Osteocyte (in vitro differentiated cells): ENCODE measurements around the gene HS3ST4. TPM values are rescaled to one million over a fixed set of nuclear protein-coding genes. Genes with fewer than 3 reads are reported as not detected.

Source experiments
- DNase-seq: peaks from one replicate; pipeline ENCODE4 v3.0.0; 2021; ENCODE audit warnings: mixed read lengths; ENCODE audit not compliant: unreplicated experiment; ENCODE audit errors: extremely low spot score
- H3K27ac Mint-ChIP-seq: one replicate; pipeline ENCODE4 v1.8.0; 2021; ENCODE audit warnings: mild to moderate bottlenecking, mixed read lengths; ENCODE audit not compliant: unreplicated experiment
- H3K27me3 Mint-ChIP-seq: one replicate; pipeline ENCODE4 v1.8.0; 2021; ENCODE audit warnings: mixed read lengths; ENCODE audit not compliant: unreplicated experiment
- H3K36me3 Mint-ChIP-seq: one replicate; pipeline ENCODE4 v1.8.0; 2021; ENCODE audit warnings: mixed read lengths; ENCODE audit not compliant: unreplicated experiment
- H3K4me1 Mint-ChIP-seq: one replicate; pipeline ENCODE4 v1.8.0; 2021; ENCODE audit warnings: mixed read lengths; ENCODE audit not compliant: unreplicated experiment
- H3K4me3 Mint-ChIP-seq: one replicate; pipeline ENCODE4 v1.8.0; 2021; ENCODE audit warnings: mild to moderate bottlenecking, moderate library complexity, mixed read lengths; ENCODE audit not compliant: unreplicated experiment
- H3K9me3 Mint-ChIP-seq: one replicate; pipeline ENCODE4 v1.8.0; 2021; ENCODE audit warnings: mixed read lengths; ENCODE audit not compliant: unreplicated experiment
- total RNA-seq: library from RNA; stranded (reverse); gene quantifications from 2 replicates; pipeline ENCODE4 v1.2.1, GENCODE V29; 2021
- TF ChIP-seq, protein P1 (sequence below): fragments of 200-600 bp; sonication (generic); IDR thresholded peaks from 2 replicates; pipeline ENCODE4 v1.5.0; 2021; ENCODE audit warnings: antibody characterized with exemption, mild to moderate bottlenecking, moderate library complexity

HS3ST4 gene
- total RNA-seq, 1 donor from 2014 or later = not detected

DNA sequence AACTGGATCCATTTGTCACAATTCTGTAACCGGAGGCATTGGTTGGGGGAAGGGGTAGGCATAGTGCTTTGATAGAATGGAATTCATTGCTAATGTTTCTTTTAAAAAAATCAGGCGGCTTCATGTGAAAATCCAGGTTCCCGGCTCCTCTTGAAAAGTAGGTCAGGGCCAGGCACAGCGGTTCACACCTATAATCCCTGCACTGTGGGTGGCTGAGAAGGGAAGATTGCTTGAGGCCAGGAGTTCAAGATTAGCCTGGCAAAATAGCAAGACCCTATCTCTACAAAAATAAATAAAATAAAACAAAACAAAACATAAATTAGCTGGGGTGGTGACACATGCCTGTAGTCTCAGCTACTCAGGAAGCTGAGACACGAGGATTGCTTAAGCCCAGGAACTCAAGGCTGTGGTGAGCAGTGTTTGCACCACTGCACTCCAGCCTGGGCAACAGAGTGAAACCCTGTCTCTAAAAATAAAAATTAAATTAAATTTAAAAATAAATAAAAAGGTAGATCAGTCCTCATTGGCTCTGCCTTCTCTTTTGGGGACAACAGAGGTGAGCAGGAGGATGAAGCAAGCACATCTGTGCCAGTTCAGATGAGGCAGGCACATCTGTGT lies 466.5 kb downstream of the HS3ST4 start:
- Mint-ChIP-seq H3K4me1 (no peaks in the 10 kb centered on the region), H3K27ac (no peak overlapping the region), H3K27me3 (no peaks in the 10 kb centered on the region), H3K36me3 (no peaks in the 10 kb centered on the region), H3K9me3 (peaks cover 36% of the 10 kb centered on the region), H3K4me3 (no peak overlapping the region)
- TF ChIP-seq, protein P1, sequence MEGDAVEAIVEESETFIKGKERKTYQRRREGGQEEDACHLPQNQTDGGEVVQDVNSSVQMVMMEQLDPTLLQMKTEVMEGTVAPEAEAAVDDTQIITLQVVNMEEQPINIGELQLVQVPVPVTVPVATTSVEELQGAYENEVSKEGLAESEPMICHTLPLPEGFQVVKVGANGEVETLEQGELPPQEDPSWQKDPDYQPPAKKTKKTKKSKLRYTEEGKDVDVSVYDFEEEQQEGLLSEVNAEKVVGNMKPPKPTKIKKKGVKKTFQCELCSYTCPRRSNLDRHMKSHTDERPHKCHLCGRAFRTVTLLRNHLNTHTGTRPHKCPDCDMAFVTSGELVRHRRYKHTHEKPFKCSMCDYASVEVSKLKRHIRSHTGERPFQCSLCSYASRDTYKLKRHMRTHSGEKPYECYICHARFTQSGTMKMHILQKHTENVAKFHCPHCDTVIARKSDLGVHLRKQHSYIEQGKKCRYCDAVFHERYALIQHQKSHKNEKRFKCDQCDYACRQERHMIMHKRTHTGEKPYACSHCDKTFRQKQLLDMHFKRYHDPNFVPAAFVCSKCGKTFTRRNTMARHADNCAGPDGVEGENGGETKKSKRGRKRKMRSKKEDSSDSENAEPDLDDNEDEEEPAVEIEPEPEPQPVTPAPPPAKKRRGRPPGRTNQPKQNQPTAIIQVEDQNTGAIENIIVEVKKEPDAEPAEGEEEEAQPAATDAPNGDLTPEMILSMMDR = no peak
- DNase-seq = no peak

DNA sequence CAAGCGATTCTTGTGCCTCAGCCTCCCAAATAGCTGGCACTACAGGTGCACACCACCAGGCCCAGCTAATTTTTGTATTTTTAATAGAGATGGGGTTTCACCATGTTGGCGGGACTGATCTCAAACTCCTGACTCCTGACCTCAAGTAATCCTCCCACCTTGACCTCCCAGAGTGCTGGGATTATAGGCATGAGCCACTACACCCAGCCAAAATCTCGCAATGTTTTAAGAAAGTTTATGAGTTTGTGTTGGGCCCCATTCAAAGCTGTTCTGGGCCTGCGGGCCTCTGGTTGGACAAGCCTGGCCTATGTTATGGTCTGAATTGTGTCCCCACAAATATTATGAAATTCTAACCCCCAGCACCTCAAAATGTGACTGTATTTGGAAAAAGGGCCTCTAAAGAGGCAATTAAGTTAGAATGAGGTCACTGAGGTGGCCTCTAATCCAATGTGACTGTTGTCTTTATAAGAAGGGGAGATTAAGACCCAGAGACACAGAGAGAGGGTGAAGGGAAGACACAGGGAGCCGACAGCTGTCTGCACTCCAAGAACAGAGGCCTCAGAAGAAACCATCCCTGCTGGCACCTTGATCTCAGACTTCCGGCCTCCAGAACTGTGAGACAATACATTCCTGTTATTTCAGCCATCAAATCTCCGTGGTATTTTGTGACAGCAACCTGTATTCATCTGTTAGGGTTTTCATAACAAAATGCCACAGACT lies 469.9 kb downstream of the HS3ST4 start:
- H3K4me3 Mint-ChIP-seq = no peak overlapping the region
- peaks cover 43% of the 10 kb centered on the region for H3K9me3 Mint-ChIP-seq

DNA sequence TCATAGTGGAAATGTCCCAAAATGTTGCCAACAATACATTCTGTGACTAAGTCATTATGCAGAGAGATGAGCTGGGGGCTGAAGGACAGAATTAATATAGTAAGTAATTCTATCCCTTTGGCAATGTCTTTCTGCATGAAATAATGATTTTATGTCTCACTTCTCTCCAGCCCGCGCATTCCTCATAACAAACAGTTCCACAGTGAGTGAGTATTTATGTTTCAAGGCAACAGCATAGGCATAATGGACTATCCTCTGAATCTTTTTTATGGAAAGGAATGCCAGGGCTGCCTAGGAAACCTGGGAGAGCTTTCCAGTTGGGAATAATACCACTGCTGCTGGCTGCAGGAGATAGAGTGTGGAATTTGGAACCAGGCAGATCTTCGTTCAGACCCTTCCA lies 477.7 kb downstream of the HS3ST4 start:
- no peak for DNase-seq
- H3K9me3 Mint-ChIP-seq = peaks cover 45% of the 10 kb centered on the region
- TF ChIP-seq, protein P1 = no peak
- no peak overlapping the region for H3K27ac Mint-ChIP-seq
- H3K4me3 Mint-ChIP-seq = no peak overlapping the region
- no peaks in the 10 kb centered on the region for H3K4me1 Mint-ChIP-seq
- no peaks in the 10 kb centered on the region for H3K27me3 Mint-ChIP-seq
- H3K36me3 Mint-ChIP-seq = no peaks in the 10 kb centered on the region

More for the DNA sequence above, 469.9 kb downstream of the HS3ST4 start:
- H3K27ac Mint-ChIP-seq = no peak overlapping the region
- no peaks in the 10 kb centered on the region for H3K4me1 Mint-ChIP-seq
- TF ChIP-seq, protein P1 = no peak
- DNase-seq = no peak
- no peaks in the 10 kb centered on the region for H3K27me3 Mint-ChIP-seq
- H3K36me3 Mint-ChIP-seq = no peaks in the 10 kb centered on the region

DNA sequence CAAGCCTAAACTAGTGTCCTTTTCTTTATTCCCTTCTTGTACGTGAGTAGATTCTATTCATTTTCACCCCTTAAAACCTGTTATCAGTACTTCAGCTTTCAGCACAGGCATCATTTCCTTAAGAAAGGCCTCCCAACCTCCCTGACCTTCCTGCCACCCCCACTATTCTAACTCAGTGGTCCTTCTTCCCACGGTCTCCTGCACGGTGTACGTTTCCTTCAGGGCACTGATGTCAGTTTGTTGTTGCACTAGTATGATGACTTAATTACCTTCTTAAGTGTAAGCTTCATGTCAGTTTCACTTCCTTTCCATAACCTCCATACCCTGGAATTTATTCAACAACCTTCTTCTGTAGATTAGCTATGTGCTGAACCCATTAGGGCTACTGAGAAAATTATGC lies 484.2 kb downstream of the HS3ST4 start:
- TF ChIP-seq, protein P1 = no peak
- H3K4me1 Mint-ChIP-seq = no peaks in the 10 kb centered on the region
- no peak overlapping the region for H3K4me3 Mint-ChIP-seq
- no peaks in the 10 kb centered on the region for H3K27me3 Mint-ChIP-seq
- H3K36me3 Mint-ChIP-seq = no peaks in the 10 kb centered on the region
- peaks cover 36% of the 10 kb centered on the region for H3K9me3 Mint-ChIP-seq
- no peak overlapping the region for H3K27ac Mint-ChIP-seq
- no peak for DNase-seq

DNA sequence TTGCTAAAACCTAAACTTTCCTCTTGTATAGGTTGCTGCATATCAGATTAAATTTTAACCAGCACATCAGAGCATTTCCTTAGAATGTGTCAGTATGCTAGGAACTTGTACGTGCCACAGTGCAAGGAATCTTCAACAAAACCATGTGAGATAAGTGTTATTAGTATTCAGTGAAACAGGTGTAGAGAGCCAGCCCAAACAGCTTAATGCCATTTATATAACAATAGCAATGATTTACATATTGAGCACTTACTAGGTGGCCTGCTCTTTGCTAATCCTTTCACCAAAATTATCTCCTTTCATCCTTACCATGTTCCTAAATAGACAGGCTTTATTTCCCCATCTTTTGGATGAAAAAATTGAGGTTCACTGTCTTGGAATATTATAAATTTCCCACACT lies 485.7 kb downstream of the HS3ST4 start:
- TF ChIP-seq, protein P1 = no peak
- H3K4me1 Mint-ChIP-seq = no peaks in the 10 kb centered on the region
- no peaks in the 10 kb centered on the region for H3K27me3 Mint-ChIP-seq
- no peak overlapping the region for H3K4me3 Mint-ChIP-seq
- H3K27ac Mint-ChIP-seq = no peak overlapping the region
- no peak for DNase-seq
- no peaks in the 10 kb centered on the region for H3K36me3 Mint-ChIP-seq
- peaks cover 40% of the 10 kb centered on the region for H3K9me3 Mint-ChIP-seq
